IMR-90 (cell line): ENCODE measurements around the gene CD244.

Experiments
- CEBPB ChIP-seq: IDR thresholded peaks from 2 replicates; pipeline ENCODE4 v1.6.1; 2012; ENCODE audit warnings: low read depth, low read length, improper control_type of control experiment
- CHD1 ChIP-seq: IDR thresholded peaks from 2 replicates; pipeline ENCODE4 v1.6.1; 2012; ENCODE audit warnings: low read depth, low read length, improper control_type of control experiment
- ELK1 ChIP-seq: fragments of 150-350 bp; IDR thresholded peaks from 2 replicates; pipeline ENCODE4 v1.6.1; 2016; ENCODE audit warnings: low read depth, mild to moderate bottlenecking, low read length, moderate library complexity, borderline replicate concordance
- MAZ ChIP-seq: IDR thresholded peaks from 2 replicates; pipeline ENCODE4 v1.6.1; 2012; ENCODE audit warnings: low read depth, mild to moderate bottlenecking, low read length, improper control_type of control experiment, moderate library complexity, borderline replicate concordance
- NFE2L2 ChIP-seq: fragments of 150-350 bp; IDR thresholded peaks from 2 replicates; pipeline ENCODE4 v1.6.1; 2016; ENCODE audit warnings: low read depth, mild to moderate bottlenecking, low read length
- POLR2A ChIP-seq: IDR thresholded peaks from 2 replicates; pipeline ENCODE4 v1.6.1; 2012; ENCODE audit warnings: mild to moderate bottlenecking, low read depth, low read length
- RCOR1 ChIP-seq: IDR thresholded peaks from 2 replicates; pipeline ENCODE4 v1.6.1; 2012; ENCODE audit warnings: mild to moderate bottlenecking, low read length, improper control_type of control experiment; ENCODE audit not compliant: insufficient replicate concordance
- RFX5 ChIP-seq: IDR thresholded peaks from 2 replicates; pipeline ENCODE4 v1.8.0; 2012; ENCODE audit warnings: low read depth, mild to moderate bottlenecking, low read length, moderate library complexity
- USF2 ChIP-seq: fragments of 150-350 bp; IDR thresholded peaks from 2 replicates; pipeline ENCODE4 v1.6.1; 2017; ENCODE audit warnings: mild to moderate bottlenecking, antibody characterized with exemption, low read length, low read depth
- TF ChIP-seq, protein P1 (sequence below): conservative IDR thresholded peaks from 2 replicates; pipeline ENCODE4 v1.5.1; 2012; ENCODE audit warnings: mild to moderate bottlenecking, low read depth, low read length, improper control_type of control experiment

- TF ChIP-seq, protein P1, sequence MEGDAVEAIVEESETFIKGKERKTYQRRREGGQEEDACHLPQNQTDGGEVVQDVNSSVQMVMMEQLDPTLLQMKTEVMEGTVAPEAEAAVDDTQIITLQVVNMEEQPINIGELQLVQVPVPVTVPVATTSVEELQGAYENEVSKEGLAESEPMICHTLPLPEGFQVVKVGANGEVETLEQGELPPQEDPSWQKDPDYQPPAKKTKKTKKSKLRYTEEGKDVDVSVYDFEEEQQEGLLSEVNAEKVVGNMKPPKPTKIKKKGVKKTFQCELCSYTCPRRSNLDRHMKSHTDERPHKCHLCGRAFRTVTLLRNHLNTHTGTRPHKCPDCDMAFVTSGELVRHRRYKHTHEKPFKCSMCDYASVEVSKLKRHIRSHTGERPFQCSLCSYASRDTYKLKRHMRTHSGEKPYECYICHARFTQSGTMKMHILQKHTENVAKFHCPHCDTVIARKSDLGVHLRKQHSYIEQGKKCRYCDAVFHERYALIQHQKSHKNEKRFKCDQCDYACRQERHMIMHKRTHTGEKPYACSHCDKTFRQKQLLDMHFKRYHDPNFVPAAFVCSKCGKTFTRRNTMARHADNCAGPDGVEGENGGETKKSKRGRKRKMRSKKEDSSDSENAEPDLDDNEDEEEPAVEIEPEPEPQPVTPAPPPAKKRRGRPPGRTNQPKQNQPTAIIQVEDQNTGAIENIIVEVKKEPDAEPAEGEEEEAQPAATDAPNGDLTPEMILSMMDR: no peak
- no peak for TF ChIP-seq CEBPB
- no peak for TF ChIP-seq CHD1
- no peak for TF ChIP-seq POLR2A
- TF ChIP-seq USF2: no peak
- TF ChIP-seq MAZ: no peak
- TF ChIP-seq ELK1: no peak
- TF ChIP-seq NFE2L2: no peak
- TF ChIP-seq RCOR1: no peak
- TF ChIP-seq RFX5: no peak
These were observed 43.5 kb downstream of the CD244 start for GRCh38 chr1:160819186-160819585.
